ENCODE data around the gene ACVR2B.

DNA sequence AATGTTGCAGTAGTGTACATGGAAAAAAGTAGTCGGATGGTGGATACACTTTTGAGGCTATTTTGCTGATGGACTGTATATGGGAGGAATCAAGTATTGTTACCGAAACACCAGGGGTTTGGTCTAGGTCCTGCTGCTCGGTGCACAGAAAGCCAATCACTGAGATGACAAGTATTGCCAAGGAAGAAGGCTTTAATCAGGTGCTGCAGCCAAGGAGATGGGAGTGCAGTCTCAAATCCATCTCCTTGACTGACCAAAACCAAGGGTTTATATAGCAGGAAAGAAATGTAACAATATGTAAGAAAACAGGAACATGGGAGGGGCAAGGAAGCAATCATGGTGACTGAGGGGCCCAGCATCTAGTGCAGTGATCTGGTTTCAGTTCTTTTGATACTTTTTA is 2.8 kb upstream of the ACVR2B start:
- TF ChIP-seq JUNB (IDR thresholded peaks at IDR 0.05; ENCODE audit: unreplicated experiment) = no peak
- TF ChIP-seq, protein P1, sequence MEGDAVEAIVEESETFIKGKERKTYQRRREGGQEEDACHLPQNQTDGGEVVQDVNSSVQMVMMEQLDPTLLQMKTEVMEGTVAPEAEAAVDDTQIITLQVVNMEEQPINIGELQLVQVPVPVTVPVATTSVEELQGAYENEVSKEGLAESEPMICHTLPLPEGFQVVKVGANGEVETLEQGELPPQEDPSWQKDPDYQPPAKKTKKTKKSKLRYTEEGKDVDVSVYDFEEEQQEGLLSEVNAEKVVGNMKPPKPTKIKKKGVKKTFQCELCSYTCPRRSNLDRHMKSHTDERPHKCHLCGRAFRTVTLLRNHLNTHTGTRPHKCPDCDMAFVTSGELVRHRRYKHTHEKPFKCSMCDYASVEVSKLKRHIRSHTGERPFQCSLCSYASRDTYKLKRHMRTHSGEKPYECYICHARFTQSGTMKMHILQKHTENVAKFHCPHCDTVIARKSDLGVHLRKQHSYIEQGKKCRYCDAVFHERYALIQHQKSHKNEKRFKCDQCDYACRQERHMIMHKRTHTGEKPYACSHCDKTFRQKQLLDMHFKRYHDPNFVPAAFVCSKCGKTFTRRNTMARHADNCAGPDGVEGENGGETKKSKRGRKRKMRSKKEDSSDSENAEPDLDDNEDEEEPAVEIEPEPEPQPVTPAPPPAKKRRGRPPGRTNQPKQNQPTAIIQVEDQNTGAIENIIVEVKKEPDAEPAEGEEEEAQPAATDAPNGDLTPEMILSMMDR (conservative IDR thresholded peaks at IDR 0.05; ENCODE audit: low read depth in 2 of 2) = no peak
- TF ChIP-seq, protein P2, sequence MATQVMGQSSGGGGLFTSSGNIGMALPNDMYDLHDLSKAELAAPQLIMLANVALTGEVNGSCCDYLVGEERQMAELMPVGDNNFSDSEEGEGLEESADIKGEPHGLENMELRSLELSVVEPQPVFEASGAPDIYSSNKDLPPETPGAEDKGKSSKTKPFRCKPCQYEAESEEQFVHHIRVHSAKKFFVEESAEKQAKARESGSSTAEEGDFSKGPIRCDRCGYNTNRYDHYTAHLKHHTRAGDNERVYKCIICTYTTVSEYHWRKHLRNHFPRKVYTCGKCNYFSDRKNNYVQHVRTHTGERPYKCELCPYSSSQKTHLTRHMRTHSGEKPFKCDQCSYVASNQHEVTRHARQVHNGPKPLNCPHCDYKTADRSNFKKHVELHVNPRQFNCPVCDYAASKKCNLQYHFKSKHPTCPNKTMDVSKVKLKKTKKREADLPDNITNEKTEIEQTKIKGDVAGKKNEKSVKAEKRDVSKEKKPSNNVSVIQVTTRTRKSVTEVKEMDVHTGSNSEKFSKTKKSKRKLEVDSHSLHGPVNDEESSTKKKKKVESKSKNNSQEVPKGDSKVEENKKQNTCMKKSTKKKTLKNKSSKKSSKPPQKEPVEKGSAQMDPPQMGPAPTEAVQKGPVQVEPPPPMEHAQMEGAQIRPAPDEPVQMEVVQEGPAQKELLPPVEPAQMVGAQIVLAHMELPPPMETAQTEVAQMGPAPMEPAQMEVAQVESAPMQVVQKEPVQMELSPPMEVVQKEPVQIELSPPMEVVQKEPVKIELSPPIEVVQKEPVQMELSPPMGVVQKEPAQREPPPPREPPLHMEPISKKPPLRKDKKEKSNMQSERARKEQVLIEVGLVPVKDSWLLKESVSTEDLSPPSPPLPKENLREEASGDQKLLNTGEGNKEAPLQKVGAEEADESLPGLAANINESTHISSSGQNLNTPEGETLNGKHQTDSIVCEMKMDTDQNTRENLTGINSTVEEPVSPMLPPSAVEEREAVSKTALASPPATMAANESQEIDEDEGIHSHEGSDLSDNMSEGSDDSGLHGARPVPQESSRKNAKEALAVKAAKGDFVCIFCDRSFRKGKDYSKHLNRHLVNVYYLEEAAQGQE (IDR thresholded peaks at IDR 0.05; ENCODE audit: unreplicated experiment) = no peak
- TF ChIP-seq EZH2 (IDR thresholded peaks at IDR 0.05; ENCODE audit: low read depth, unreplicated experiment) = no peak
- TF ChIP-seq POLR2AphosphoS5 (IDR thresholded peaks at IDR 0.05; ENCODE audit: low read depth) = no peak
- no peak for TF ChIP-seq EZH2phosphoT487 (IDR thresholded peaks at IDR 0.05; ENCODE audit: unreplicated experiment)
- TF ChIP-seq NANOG (IDR thresholded peaks at IDR 0.05; ENCODE audit: borderline replicate concordance) = no peak
- TF ChIP-seq, protein P3, sequence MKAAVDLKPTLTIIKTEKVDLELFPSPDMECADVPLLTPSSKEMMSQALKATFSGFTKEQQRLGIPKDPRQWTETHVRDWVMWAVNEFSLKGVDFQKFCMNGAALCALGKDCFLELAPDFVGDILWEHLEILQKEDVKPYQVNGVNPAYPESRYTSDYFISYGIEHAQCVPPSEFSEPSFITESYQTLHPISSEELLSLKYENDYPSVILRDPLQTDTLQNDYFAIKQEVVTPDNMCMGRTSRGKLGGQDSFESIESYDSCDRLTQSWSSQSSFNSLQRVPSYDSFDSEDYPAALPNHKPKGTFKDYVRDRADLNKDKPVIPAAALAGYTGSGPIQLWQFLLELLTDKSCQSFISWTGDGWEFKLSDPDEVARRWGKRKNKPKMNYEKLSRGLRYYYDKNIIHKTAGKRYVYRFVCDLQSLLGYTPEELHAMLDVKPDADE (IDR thresholded peaks at IDR 0.05) = no peak
- TF ChIP-seq ZNF114 (CRISPR knock-in tag; IDR thresholded peaks at IDR 0.05) = no peak
